H1 (cell line): ENCODE results near the gene MIEF2. TPM values are rescaled to one million over a fixed set of nuclear protein-coding genes. Genes with fewer than 3 reads are reported as not detected.

Experiments used
- NANOG ChIP-seq: IDR thresholded peaks from 2 replicates; pipeline ENCODE4 v1.6.1; 2011; ENCODE audit warnings: low read length, low read depth, mild to moderate bottlenecking, inconsistent platforms; ENCODE audit not compliant: insufficient read depth, poor library complexity, severe bottlenecking
- PHF8 ChIP-seq: fragments of 200-600 bp; sonication (generic); conservative IDR thresholded peaks from 2 replicates; pipeline ENCODE4 v1.7.1; 2012; ENCODE audit warnings: low read depth, mild to moderate bottlenecking, inconsistent platforms, low read length, moderate library complexity
- POLR2AphosphoS5 ChIP-seq: IDR thresholded peaks from 2 replicates; pipeline ENCODE4 v1.6.1; 2011; ENCODE audit warnings: low read depth, low read length
- SP1 ChIP-seq: IDR thresholded peaks from 2 replicates; pipeline ENCODE4 v1.6.1; 2011; ENCODE audit warnings: low read depth, low read length
- SUZ12 ChIP-seq: fragments of 200-600 bp; sonication (generic); IDR thresholded peaks from 2 replicates; pipeline ENCODE4 v1.6.1; 2012; ENCODE audit warnings: mild to moderate bottlenecking, inconsistent platforms, low read length, moderate library complexity, mixed read lengths
- polyA plus RNA-seq, 7 experiments: library from polyadenylated mRNA; depleted of rRNA in 3 of 7; stranded (reverse) in 5 of 7; unstranded in 2 of 7; fragments of >200 nt in 5 of 7; fragments of 200-250 nt in 2 of 7; gene quantifications; 1 replicate in 5 of 7; 2 replicates in 1 of 7; 4 replicates in 1 of 7; pipeline versions ENCODE4 v1.2.1 to v1.2.3, GENCODE V29; 2011 to 2013; ENCODE audit warnings: missing spikeins in 2 of 7, mixed read lengths in 2 of 7
- total RNA-seq: library from RNA; stranded (reverse); fragmentation: NEBNext Ultra II Directional; extraction: Animal tissue kit (Norgen Biotek cat#: 25700); gene quantifications from 2 replicates; pipeline ENCODE4 v1.2.1, GENCODE V29; 2021
- TF ChIP-seq, protein P1 (sequence below): fragments of 300-600 bp; sonication (generic); IDR thresholded peaks from 2 replicates; pipeline ENCODE4 v1.7.1; 2012; ENCODE audit warnings: low read length, moderate library complexity, mild to moderate bottlenecking, inconsistent platforms; ENCODE audit not compliant: insufficient replicate concordance

The MIEF2 gene
- total and polyA plus RNA-seq, 2 of the 8 experiments (the other 6 are each of a cell fraction or from before 2014, with no cell fraction given): 9.9 to 24.9 TPM

DNA sequence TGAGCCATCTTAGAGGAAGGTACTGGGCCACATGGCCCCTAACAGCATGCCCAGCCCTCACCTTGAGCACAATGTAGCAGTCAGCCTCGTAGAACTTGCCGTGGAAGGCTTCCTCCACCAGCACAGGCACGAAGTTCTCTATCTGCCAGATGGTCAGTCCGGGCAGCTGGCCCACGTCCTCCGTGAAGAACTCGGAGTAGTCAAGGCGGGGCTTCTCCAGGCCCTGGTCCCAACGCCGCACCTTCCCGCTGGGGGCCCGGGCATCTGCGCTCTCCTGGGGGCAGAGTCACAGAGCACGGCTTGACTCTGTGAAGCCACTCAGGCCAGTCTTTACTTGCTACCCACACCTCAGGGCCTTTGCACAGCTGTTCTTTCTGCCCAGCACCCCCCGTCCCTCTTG lies 9.3 kb upstream of the MIEF2 start (continued):
- TF ChIP-seq, protein P1, sequence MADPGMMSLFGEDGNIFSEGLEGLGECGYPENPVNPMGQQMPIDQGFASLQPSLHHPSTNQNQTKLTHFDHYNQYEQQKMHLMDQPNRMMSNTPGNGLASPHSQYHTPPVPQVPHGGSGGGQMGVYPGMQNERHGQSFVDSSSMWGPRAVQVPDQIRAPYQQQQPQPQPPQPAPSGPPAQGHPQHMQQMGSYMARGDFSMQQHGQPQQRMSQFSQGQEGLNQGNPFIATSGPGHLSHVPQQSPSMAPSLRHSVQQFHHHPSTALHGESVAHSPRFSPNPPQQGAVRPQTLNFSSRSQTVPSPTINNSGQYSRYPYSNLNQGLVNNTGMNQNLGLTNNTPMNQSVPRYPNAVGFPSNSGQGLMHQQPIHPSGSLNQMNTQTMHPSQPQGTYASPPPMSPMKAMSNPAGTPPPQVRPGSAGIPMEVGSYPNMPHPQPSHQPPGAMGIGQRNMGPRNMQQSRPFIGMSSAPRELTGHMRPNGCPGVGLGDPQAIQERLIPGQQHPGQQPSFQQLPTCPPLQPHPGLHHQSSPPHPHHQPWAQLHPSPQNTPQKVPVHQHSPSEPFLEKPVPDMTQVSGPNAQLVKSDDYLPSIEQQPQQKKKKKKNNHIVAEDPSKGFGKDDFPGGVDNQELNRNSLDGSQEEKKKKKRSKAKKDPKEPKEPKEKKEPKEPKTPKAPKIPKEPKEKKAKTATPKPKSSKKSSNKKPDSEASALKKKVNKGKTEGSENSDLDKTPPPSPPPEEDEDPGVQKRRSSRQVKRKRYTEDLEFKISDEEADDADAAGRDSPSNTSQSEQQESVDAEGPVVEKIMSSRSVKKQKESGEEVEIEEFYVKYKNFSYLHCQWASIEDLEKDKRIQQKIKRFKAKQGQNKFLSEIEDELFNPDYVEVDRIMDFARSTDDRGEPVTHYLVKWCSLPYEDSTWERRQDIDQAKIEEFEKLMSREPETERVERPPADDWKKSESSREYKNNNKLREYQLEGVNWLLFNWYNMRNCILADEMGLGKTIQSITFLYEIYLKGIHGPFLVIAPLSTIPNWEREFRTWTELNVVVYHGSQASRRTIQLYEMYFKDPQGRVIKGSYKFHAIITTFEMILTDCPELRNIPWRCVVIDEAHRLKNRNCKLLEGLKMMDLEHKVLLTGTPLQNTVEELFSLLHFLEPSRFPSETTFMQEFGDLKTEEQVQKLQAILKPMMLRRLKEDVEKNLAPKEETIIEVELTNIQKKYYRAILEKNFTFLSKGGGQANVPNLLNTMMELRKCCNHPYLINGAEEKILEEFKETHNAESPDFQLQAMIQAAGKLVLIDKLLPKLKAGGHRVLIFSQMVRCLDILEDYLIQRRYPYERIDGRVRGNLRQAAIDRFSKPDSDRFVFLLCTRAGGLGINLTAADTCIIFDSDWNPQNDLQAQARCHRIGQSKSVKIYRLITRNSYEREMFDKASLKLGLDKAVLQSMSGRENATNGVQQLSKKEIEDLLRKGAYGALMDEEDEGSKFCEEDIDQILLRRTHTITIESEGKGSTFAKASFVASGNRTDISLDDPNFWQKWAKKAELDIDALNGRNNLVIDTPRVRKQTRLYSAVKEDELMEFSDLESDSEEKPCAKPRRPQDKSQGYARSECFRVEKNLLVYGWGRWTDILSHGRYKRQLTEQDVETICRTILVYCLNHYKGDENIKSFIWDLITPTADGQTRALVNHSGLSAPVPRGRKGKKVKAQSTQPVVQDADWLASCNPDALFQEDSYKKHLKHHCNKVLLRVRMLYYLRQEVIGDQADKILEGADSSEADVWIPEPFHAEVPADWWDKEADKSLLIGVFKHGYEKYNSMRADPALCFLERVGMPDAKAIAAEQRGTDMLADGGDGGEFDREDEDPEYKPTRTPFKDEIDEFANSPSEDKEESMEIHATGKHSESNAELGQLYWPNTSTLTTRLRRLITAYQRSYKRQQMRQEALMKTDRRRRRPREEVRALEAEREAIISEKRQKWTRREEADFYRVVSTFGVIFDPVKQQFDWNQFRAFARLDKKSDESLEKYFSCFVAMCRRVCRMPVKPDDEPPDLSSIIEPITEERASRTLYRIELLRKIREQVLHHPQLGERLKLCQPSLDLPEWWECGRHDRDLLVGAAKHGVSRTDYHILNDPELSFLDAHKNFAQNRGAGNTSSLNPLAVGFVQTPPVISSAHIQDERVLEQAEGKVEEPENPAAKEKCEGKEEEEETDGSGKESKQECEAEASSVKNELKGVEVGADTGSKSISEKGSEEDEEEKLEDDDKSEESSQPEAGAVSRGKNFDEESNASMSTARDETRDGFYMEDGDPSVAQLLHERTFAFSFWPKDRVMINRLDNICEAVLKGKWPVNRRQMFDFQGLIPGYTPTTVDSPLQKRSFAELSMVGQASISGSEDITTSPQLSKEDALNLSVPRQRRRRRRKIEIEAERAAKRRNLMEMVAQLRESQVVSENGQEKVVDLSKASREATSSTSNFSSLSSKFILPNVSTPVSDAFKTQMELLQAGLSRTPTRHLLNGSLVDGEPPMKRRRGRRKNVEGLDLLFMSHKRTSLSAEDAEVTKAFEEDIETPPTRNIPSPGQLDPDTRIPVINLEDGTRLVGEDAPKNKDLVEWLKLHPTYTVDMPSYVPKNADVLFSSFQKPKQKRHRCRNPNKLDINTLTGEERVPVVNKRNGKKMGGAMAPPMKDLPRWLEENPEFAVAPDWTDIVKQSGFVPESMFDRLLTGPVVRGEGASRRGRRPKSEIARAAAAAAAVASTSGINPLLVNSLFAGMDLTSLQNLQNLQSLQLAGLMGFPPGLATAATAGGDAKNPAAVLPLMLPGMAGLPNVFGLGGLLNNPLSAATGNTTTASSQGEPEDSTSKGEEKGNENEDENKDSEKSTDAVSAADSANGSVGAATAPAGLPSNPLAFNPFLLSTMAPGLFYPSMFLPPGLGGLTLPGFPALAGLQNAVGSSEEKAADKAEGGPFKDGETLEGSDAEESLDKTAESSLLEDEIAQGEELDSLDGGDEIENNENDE: no peak
- TF ChIP-seq POLR2AphosphoS5 (no peak), SUZ12 (no peak), PHF8 (no peak), NANOG (no peak), SP1 (no peak)
